GM12892 (cell line): ENCODE data around the gene AGFG1.

Experiments used
- POLR2A ChIP-seq: IDR thresholded peaks from 2 replicates; pipeline ENCODE4 v1.6.1; 2011; ENCODE audit warnings: low read depth, low read length, control low read depth
- TAF1 ChIP-seq: IDR thresholded peaks from 2 replicates; pipeline ENCODE4 v1.6.1; 2011; ENCODE audit warnings: low read depth, mild to moderate bottlenecking, control low read depth, low read length, borderline replicate concordance

DNA sequence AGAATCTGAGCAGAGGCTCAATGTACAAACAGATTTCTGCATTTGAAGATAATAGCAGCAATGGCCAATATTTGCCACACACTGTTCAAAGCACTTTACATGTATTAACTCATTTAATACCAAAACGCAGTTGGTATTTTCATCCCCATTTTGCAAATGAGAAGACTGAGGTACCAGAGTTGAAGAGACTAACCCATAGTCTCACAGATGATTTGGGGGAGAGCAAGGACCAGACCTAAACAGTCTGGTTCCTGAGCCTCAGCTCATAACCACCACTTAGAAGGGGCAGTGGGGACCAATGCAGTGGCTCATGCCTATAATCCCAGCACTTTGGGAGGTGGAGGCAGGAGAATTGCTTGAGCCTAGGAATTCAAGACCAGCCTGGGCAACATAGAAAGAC lies 18.1 kb upstream of the AGFG1 start:
- no peak for TF ChIP-seq POLR2A
- TF ChIP-seq TAF1 = no peak
